BJ (cell line): Measurements from ENCODE around the gene C1orf52. TPM values are rescaled to one million over a fixed set of nuclear protein-coding genes. Genes with fewer than 3 reads are reported as not detected.

ENCODE experiments used
- CTCF ChIA-PET: fragments of 350-600 bp; formaldehyde crosslinking; extraction: SDS; loops from one replicate; lab custom pipeline; 2021; ENCODE audit warnings: antibody characterized with exemption, inconsistent platforms; lab: Yijun Ruan, JAX
- POLR2A ChIA-PET: fragments of 300-600 bp; sonication (Branson Sonifier 250); formaldehyde crosslinking; extraction: SDS; loops from one replicate; lab custom pipeline; 2021; ENCODE audit warnings: antibody characterized with exemption; lab: Charles Lee
- DNase-seq: peaks from one replicate; pipeline ENCODE4 v3.0.0-alpha.2; 2011; ENCODE audit warnings: low read depth
- H3K27me3 ChIP-seq: 2 replicates; pipeline ENCODE4 v1.6.0; 2011; ENCODE audit warnings: low read length; ENCODE audit not compliant: control insufficient read depth, insufficient read depth
- H3K36me3 ChIP-seq: 2 replicates; pipeline ENCODE4 v1.5.1; 2011; ENCODE audit warnings: low read length; ENCODE audit not compliant: control insufficient read depth, insufficient read depth
- H3K4me3 ChIP-seq: 2 replicates; pipeline ENCODE4 v1.5.1; 2011; ENCODE audit warnings: low read depth, mild to moderate bottlenecking, control low read depth, low read length
- polyA plus RNA-seq: library from polyadenylated mRNA; depleted of rRNA; stranded (reverse); fragments of >200 nt; gene quantifications from 2 replicates; pipeline ENCODE4 v1.2.3, GENCODE V29; 2011
- TF ChIP-seq, protein P1 (sequence below): IDR thresholded peaks from 2 replicates; pipeline ENCODE4 v1.5.1; 2011; ENCODE audit warnings: low read depth, mild to moderate bottlenecking, control low read depth, inconsistent platforms, low read length, moderate library complexity; ENCODE audit not compliant: insufficient read depth

Gene C1orf52
- polyA plus RNA-seq, 1 experiment: 29.6 TPM

- DNase-seq: no peak
- ChIA-PET CTCF (interaction anchor here (0.9 kb wide), 1 partner anchor 25 kb away, joined by 3 read pairs; no protein-coding TSS in a partner anchor), POLR2A (no interaction called here)
- Histone ChIP-seq H3K36me3 (no peaks in the 10 kb centered on the region), H3K27me3 (no peaks in the 10 kb centered on the region), H3K4me3 (no peak overlapping the region)
- TF ChIP-seq, protein P1, sequence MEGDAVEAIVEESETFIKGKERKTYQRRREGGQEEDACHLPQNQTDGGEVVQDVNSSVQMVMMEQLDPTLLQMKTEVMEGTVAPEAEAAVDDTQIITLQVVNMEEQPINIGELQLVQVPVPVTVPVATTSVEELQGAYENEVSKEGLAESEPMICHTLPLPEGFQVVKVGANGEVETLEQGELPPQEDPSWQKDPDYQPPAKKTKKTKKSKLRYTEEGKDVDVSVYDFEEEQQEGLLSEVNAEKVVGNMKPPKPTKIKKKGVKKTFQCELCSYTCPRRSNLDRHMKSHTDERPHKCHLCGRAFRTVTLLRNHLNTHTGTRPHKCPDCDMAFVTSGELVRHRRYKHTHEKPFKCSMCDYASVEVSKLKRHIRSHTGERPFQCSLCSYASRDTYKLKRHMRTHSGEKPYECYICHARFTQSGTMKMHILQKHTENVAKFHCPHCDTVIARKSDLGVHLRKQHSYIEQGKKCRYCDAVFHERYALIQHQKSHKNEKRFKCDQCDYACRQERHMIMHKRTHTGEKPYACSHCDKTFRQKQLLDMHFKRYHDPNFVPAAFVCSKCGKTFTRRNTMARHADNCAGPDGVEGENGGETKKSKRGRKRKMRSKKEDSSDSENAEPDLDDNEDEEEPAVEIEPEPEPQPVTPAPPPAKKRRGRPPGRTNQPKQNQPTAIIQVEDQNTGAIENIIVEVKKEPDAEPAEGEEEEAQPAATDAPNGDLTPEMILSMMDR: no peak
Observed at GRCh38 chr1:85295654-85296053, 36.2 kb upstream of the C1orf52 start.

- ChIA-PET POLR2A (no interaction called here), CTCF (interaction anchor here (0.9 kb wide), 1 partner anchor 24 kb away, joined by 3 read pairs; no protein-coding TSS in a partner anchor)
- H3K36me3 ChIP-seq: no peaks in the 10 kb centered on the region
- no peak for DNase-seq
- TF ChIP-seq, protein P1: no peak
- H3K27me3 ChIP-seq: no peaks in the 10 kb centered on the region
- no peak overlapping the region for H3K4me3 ChIP-seq
Observed at GRCh38 chr1:85295006-85295431, 35.6 kb upstream of the C1orf52 start.

GRCh38 chr1:85290826-85291225 lies 31.4 kb upstream of the C1orf52 start:
- Histone ChIP-seq H3K27me3 (no peaks in the 10 kb centered on the region), H3K36me3 (no peaks in the 10 kb centered on the region), H3K4me3 (no peak overlapping the region)
- ChIA-PET POLR2A (no interaction called here), CTCF (interaction anchor here (0.6 to 1.4 kb wide), 2 partner anchors 181 to 337 kb away, joined by 3 read pairs; no protein-coding TSS in a partner anchor)
- TF ChIP-seq, protein P1: no peak
- DNase-seq: no peak

DNA sequence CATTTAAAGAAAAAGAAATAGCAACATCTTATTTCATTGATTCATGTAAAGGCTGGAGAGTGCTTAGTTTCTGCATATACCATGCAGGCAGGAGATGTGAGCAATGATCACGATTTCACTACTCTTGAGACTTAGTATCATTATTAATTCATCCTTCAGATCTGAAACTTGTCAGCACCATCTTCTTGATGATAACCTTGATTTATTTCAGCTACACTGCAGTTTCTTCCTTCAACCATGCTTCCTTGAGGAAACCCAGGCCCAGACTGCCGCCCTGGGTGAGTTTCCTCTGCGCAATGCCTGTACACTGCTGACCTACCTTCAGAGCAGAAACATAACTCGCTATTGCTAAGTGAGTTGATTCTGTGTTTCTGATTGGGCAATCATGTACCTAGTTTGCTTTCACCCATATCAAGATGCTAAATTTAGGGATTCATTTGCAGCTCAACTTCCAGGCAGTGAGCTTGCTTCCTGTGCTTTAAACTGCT lies 30.4 kb upstream of the C1orf52 start:
- ChIA-PET CTCF (interaction anchor here (0.6 to 1.4 kb wide), 2 partner anchors 180 to 336 kb away, joined by 3 read pairs; no protein-coding TSS in a partner anchor), POLR2A (no interaction called here)
- no peak for DNase-seq
- no peaks in the 10 kb centered on the region for H3K36me3 ChIP-seq
- H3K4me3 ChIP-seq: no peak overlapping the region
- no peaks in the 10 kb centered on the region for H3K27me3 ChIP-seq
- TF ChIP-seq, protein P1: no peak

- ChIA-PET POLR2A (no interaction called here), CTCF (interaction anchor here (1.2 to 1.4 kb wide), 2 partner anchors 180 kb away, joined by 3 read pairs; no protein-coding TSS in a partner anchor)
- peak; percentile 65 for DNase-seq
- Histone ChIP-seq H3K36me3 (no peaks in the 10 kb centered on the region), H3K27me3 (no peaks in the 10 kb centered on the region), H3K4me3 (no peak overlapping the region)
- TF ChIP-seq, protein P1: no peak
Observed at GRCh38 chr1:85289207-85289847, 29.9 kb upstream of the C1orf52 start.
